ELF-1 (cell line): Measurements from ENCODE around the gene IL1RN.
"Not testable (repeated sequence)": the region's sequence is repeated elsewhere in the genome, so short reads cannot be mapped to it uniquely, and the experiment has no call there.

Experiments used
- DNase-seq: peaks from one replicate; pipeline ENCODE4 v3.0.0-alpha.2; 2016; ENCODE audit warnings: low read depth, low spot score

IL1RN gene

GRCh38 chr2:113126845-113127645 lies at the start of gene IL1RN:
Gene IL1RN, plus strand, starts transcription at chr2:113127598. Its CDS starts 27 bp downstream, at chr2:113127625.
- DNase-seq = no peak

GRCh38 chr2:113077921-113078320 lies 49.5 kb upstream of the IL1RN start:
- DNase-seq = no peak

GRCh38 chr2:113078350-113078839 lies 49.0 kb upstream of the IL1RN start:
- no peak for DNase-seq

GRCh38 chr2:113079131-113079530 lies 48.3 kb upstream of the IL1RN start:
- DNase-seq = no peak

- DNase-seq = peak; percentile 70
Measured at GRCh38 chr2:113080134-113080533, 47.3 kb upstream of the IL1RN start.

GRCh38 chr2:113081488-113082210 lies 45.7 kb upstream of the IL1RN start:
- no peak for DNase-seq

GRCh38 chr2:113083296-113083695 lies 44.1 kb upstream of the IL1RN start:
- DNase-seq = no peak

- no peak for DNase-seq
Measured at GRCh38 chr2:113084249-113085000, 43.0 kb upstream of the IL1RN start.

GRCh38 chr2:113085542-113085941 lies 41.9 kb upstream of the IL1RN start:
- DNase-seq = no peak

- DNase-seq = no peak
Measured at GRCh38 chr2:113088213-113088992, 39.0 kb upstream of the IL1RN start.

GRCh38 chr2:113089916-113090315 lies 37.5 kb upstream of the IL1RN start:
- no peak for DNase-seq

- no peak for DNase-seq
Measured at GRCh38 chr2:113091231-113091896, 36.0 kb upstream of the IL1RN start.

GRCh38 chr2:113092864-113093612 lies 34.4 kb upstream of the IL1RN start:
- DNase-seq = no peak

GRCh38 chr2:113093613-113093977 lies 33.8 kb upstream of the IL1RN start:
- DNase-seq = no peak

- not testable (repeated sequence) for DNase-seq
Measured at GRCh38 chr2:113096306-113096705, 31.1 kb upstream of the IL1RN start.

- not testable (repeated sequence) for DNase-seq
Measured at GRCh38 chr2:113096842-113097618, 30.4 kb upstream of the IL1RN start.

GRCh38 chr2:113098041-113098440 lies 29.4 kb upstream of the IL1RN start:
- no peak for DNase-seq

GRCh38 chr2:113098532-113098931 lies 28.9 kb upstream of the IL1RN start:
- no peak for DNase-seq

GRCh38 chr2:113102133-113102532 lies 25.3 kb upstream of the IL1RN start:
- DNase-seq = no peak
